HG03196 (cell line): ENCODE results near the gene AFDN.

ENCODE experiments used
- ATAC-seq: cut with Tn5 transposase; IDR thresholded peaks from one replicate; pipeline ENCODE4 v1.9.1; 2021; ENCODE audit not compliant: unreplicated experiment

AFDN gene

GRCh38 chr6:168013250-168013915 lies 186.7 kb downstream of the AFDN start:
- no peak for ATAC-seq

GRCh38 chr6:168014428-168014827 lies 187.7 kb downstream of the AFDN start:
- no peak for ATAC-seq

GRCh38 chr6:168015009-168015408 lies 188.3 kb downstream of the AFDN start:
- no peak for ATAC-seq

GRCh38 chr6:168015482-168016175 lies 188.9 kb downstream of the AFDN start:
- no peak for ATAC-seq

GRCh38 chr6:168016176-168016620 lies 189.5 kb downstream of the AFDN start:
- no peak for ATAC-seq

GRCh38 chr6:168016721-168017525 lies 190.2 kb downstream of the AFDN start:
- ATAC-seq, result no peak

- no peak for ATAC-seq
Observed at GRCh38 chr6:168017629-168018028, 190.9 kb downstream of the AFDN start.

- ATAC-seq, result no peak
Observed at GRCh38 chr6:168018664-168019063, 192.0 kb downstream of the AFDN start.

GRCh38 chr6:168020242-168020641 lies 193.5 kb downstream of the AFDN start:
- ATAC-seq, result no peak

GRCh38 chr6:168021581-168021980 lies 194.9 kb downstream of the AFDN start:
- ATAC-seq, result no peak
